Lower leg skin (tissue), 3 donors: ENCODE results near the gene RFK.

ENCODE experiments used
- POLR2A ChIP-seq, 2 donors: fragments of 450-650 bp; IDR thresholded peaks; one replicate each; pipeline ENCODE4 v1.6.1; 2016 to 2017; ENCODE audit warnings: antibody characterized with exemption in 2 of 2, mild to moderate bottlenecking in 1 of 2, moderate library complexity in 1 of 2
- TF ChIP-seq, protein P1 (sequence below), 3 donors: fragments of 450-650 bp; IDR thresholded peaks; one replicate each; pipeline ENCODE4 v1.5.1; 2016; ENCODE audit warnings: antibody characterized with exemption in 3 of 3, mild to moderate bottlenecking in 3 of 3, moderate library complexity in 2 of 3

DNA sequence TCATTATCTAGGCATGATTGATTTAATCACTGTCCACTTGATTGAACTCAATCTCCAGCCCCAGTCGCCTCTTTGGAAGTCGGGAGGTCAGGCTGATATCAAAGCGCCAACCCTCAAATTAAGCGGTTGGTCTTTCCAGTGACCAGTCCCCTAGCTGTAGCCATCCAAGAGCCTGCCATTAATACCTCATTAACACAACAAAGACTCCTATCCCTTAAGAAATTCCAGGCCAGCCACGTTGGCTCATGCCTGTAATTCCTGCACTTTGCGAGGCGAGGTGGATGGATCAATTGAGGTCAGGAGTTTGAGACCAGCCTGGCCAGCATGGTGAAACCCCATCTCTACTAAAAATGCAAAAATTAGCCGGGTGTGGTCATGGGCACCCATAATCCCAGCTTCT is 37.4 kb upstream of the RFK start:
- TF ChIP-seq POLR2A (IDR thresholded peaks at IDR 0.05): no peak
- TF ChIP-seq, protein P1, sequence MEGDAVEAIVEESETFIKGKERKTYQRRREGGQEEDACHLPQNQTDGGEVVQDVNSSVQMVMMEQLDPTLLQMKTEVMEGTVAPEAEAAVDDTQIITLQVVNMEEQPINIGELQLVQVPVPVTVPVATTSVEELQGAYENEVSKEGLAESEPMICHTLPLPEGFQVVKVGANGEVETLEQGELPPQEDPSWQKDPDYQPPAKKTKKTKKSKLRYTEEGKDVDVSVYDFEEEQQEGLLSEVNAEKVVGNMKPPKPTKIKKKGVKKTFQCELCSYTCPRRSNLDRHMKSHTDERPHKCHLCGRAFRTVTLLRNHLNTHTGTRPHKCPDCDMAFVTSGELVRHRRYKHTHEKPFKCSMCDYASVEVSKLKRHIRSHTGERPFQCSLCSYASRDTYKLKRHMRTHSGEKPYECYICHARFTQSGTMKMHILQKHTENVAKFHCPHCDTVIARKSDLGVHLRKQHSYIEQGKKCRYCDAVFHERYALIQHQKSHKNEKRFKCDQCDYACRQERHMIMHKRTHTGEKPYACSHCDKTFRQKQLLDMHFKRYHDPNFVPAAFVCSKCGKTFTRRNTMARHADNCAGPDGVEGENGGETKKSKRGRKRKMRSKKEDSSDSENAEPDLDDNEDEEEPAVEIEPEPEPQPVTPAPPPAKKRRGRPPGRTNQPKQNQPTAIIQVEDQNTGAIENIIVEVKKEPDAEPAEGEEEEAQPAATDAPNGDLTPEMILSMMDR (IDR thresholded peaks at IDR 0.05): no peak
